Measurements from ENCODE around the gene EIF2S2. TPM values are rescaled to one million over a fixed set of nuclear protein-coding genes. Genes with fewer than 3 reads are reported as not detected.
A peak's percentile ranks its signal among the peaks of the same experiment; 100 is the strongest.

Gene EIF2S2
- total RNA-seq, 2 donors from 2014 or later = 106 to 144 TPM

DNA sequence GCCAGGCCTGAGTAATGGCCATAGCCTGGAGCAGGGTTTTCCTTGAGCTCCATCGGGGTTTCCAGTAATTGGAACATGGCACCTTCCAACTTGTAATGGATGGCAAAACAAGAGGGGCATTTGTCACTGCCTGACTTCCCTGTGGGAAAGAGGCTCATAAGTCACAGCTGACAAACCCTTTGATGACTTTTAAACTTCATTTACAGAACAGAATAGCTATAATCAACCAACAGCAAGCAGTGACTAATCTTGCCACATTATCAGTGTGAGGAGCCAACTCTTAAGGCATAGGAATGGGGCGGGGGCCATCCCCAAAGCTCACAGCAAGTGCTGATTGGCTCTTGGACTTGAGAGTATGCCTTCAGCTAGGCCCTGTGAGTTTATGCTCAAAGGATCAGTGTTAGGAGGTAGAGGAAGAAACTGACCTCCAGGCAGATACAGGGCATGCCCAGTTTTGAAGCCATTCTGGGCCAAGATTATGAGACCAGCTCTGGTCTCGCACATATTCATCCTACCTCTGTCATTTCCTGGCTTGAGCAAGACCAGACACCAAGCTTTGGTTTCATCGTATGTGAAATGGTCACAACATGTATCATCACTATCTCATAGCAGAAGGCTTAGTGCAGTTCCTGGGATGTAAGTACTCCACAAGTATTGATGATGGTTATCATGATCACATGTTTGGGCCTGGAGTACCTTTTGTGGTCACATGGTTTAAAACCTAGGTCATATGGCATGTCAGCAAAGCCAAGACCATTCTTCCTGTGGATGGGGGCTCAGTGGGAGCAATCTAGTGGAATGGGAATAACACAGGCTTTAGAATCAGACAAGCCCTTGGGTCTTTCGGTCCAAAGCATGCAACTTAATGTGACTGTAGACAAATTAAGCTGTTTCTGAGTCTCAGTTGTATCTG, 49.2 kb downstream of the EIF2S2 start:
- no peaks in the 10 kb centered on the region for H3K27me3 ChIP-seq (ENCODE audit: control insufficient read depth, insufficient read depth, low read length, poor library complexity, severe bottlenecking)
- Mint-ChIP-seq H3K9me3 (no peaks in the 10 kb centered on the region), H3K27me3 (ENCODE audit: insufficient read depth) (no peaks in the 10 kb centered on the region), H3K36me3 (ENCODE audit: low read depth) (peaks cover 2% of the 10 kb centered on the region), H3K4me3 (no peak overlapping the region), H3K27ac (no peak overlapping the region), H3K4me1 (peaks cover 27% of the 10 kb centered on the region)
- WGBS, 2 experiments (ENCODE audit: insufficient coverage in 1 of 2, insufficient read length in 1 of 2) = 96% methylated on average over 3 to 5 of the region's 5 CpGs
- no peak for DNase-seq
- H3K36me3 ChIP-seq (ENCODE audit: control insufficient read depth, insufficient read depth, low read length) = peaks cover 28% of the 10 kb centered on the region
- H3K9ac ChIP-seq (ENCODE audit: extremely low read depth, low read length, poor library complexity, severe bottlenecking) = no peak overlapping the region
- TF ChIP-seq CTCF (conservative IDR thresholded peaks at IDR 0.05) = no peak
- no peak overlapping the region for H3K4me3 ChIP-seq (ENCODE audit: low read length)
- peaks cover 8% of the 10 kb centered on the region for H3K4me1 ChIP-seq (ENCODE audit: control insufficient read depth, insufficient read depth, low read length)
- no peaks in the 10 kb centered on the region for H3K9me3 ChIP-seq (ENCODE audit: control insufficient read depth, low read length)
- no peak overlapping the region for H3K27ac ChIP-seq (ENCODE audit: low read depth, low read length)

GRCh38 chr20:34061695-34062094, 50.3 kb downstream of the EIF2S2 start:
- Mint-ChIP-seq H3K27me3 (ENCODE audit: insufficient read depth) (no peaks in the 10 kb centered on the region), H3K9me3 (no peaks in the 10 kb centered on the region), H3K4me3 (no peak overlapping the region), H3K4me1 (peaks cover 16% of the 10 kb centered on the region), H3K27ac (peak overlapping the region; percentile 27), H3K36me3 (ENCODE audit: low read depth) (peaks cover 2% of the 10 kb centered on the region)
- Histone ChIP-seq H3K27me3 (ENCODE audit: control insufficient read depth, insufficient read depth, low read length, poor library complexity, severe bottlenecking) (no peaks in the 10 kb centered on the region), H3K36me3 (ENCODE audit: control insufficient read depth, insufficient read depth, low read length) (peaks cover 28% of the 10 kb centered on the region), H3K9me3 (ENCODE audit: control insufficient read depth, low read length) (no peaks in the 10 kb centered on the region), H3K4me1 (ENCODE audit: control insufficient read depth, insufficient read depth, low read length) (peaks cover 7% of the 10 kb centered on the region), H3K27ac (ENCODE audit: low read depth, low read length) (no peak overlapping the region), H3K9ac (ENCODE audit: extremely low read depth, low read length, poor library complexity, severe bottlenecking) (no peak overlapping the region), H3K4me3 (ENCODE audit: low read length) (no peak overlapping the region)
- TF ChIP-seq CTCF (conservative IDR thresholded peaks at IDR 0.05) = no peak
- DNase-seq = no peak

DNA sequence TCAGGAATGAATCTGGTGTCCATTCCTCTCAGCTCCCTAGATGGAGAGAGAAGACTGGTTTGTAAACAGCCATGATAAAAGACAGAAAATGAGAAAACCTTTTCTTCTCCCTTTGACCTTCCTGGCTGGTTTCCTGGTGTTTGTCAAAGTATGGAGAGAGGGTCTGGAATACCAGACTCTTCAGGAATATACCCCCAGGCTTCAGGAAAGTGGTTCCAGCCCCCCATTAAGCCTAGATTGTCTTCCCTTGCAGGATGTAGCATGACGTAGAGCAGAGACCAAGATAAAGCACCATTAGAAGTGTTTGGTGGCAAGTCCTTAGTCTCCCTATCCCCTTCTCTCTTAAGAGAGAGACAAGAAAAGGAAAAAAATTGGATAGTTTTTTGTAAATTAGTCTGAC, 51.1 kb downstream of the EIF2S2 start:
- peaks cover 35% of the 10 kb centered on the region for H3K36me3 ChIP-seq (ENCODE audit: control insufficient read depth, insufficient read depth, low read length)
- H3K27me3 ChIP-seq (ENCODE audit: control insufficient read depth, insufficient read depth, low read length, poor library complexity, severe bottlenecking) = no peaks in the 10 kb centered on the region
- WGBS, 2 experiments (ENCODE audit: insufficient coverage in 1 of 2, insufficient read length in 1 of 2) = 100% methylated on average over 1 of the region's 1 CpG; no CpG with 5 or more reads in 1 of the 2 experiments
- peaks cover 7% of the 10 kb centered on the region for H3K4me1 ChIP-seq (ENCODE audit: control insufficient read depth, insufficient read depth, low read length)
- DNase-seq = no peak
- H3K4me3 Mint-ChIP-seq = no peak overlapping the region
- no peak for TF ChIP-seq CTCF (conservative IDR thresholded peaks at IDR 0.05)
- H3K9ac ChIP-seq (ENCODE audit: extremely low read depth, low read length, poor library complexity, severe bottlenecking) = no peak overlapping the region
- no peaks in the 10 kb centered on the region for H3K27me3 Mint-ChIP-seq (ENCODE audit: insufficient read depth)
- no peaks in the 10 kb centered on the region for H3K9me3 ChIP-seq (ENCODE audit: control insufficient read depth, low read length)
- H3K27ac ChIP-seq (ENCODE audit: low read depth, low read length) = no peak overlapping the region
- no peak overlapping the region for H3K27ac Mint-ChIP-seq
- H3K9me3 Mint-ChIP-seq = no peaks in the 10 kb centered on the region
- peaks cover 2% of the 10 kb centered on the region for H3K36me3 Mint-ChIP-seq (ENCODE audit: low read depth)
- H3K4me1 Mint-ChIP-seq = peaks cover 13% of the 10 kb centered on the region
- no peak overlapping the region for H3K4me3 ChIP-seq (ENCODE audit: low read length)

Data from endodermal cell (in vitro differentiated cells).